ENCODE measurements around the gene CCDC32. TPM values are rescaled to one million over a fixed set of nuclear protein-coding genes. Genes with fewer than 3 reads are reported as not detected.

CCDC32 gene
- total and polyA plus RNA-seq, 2 of the 13 experiments (the other 11 are each of a cell fraction or from before 2014, with no cell fraction given) = 10.8 to 23.2 TPM

GRCh38 chr15:40594429-40594836 lies 29.6 kb upstream of the CCDC32 start (continued):
- no peak for TF ChIP-seq TAF1 (CRISPR knock-in tag; IDR thresholded peaks at IDR 0.05)
- no peak for TF ChIP-seq ZNF510 (CRISPR knock-in tag; IDR thresholded peaks at IDR 0.05; ENCODE audit: low read depth)
- TF ChIP-seq TP53 (CRISPR knock-in tag; conservative IDR thresholded peaks at IDR 0.05) = no peak
- TF ChIP-seq FOXM1 (CRISPR knock-in tag; IDR thresholded peaks at IDR 0.05) = no peak
- no peak for TF ChIP-seq CEBPZ (IDR thresholded peaks at IDR 0.05; ENCODE audit: low read length)
- no peak; the same call in 1 of the 2 replicates for TF ChIP-seq THAP9 (CRISPR knock-in tag; IDR thresholded peaks at IDR 0.05; ENCODE audit: borderline replicate concordance)
- TF ChIP-seq HOXD1 (CRISPR knock-in tag; IDR thresholded peaks at IDR 0.05) = 0 out of 2 replicates have a peak, but pooled peaks have one; percentile 35
- TF ChIP-seq GMEB1 (CRISPR knock-in tag; IDR thresholded peaks at IDR 0.05; ENCODE audit: borderline replicate concordance) = no peak
- no peak for TF ChIP-seq SMAD9 (CRISPR knock-in tag; IDR thresholded peaks at IDR 0.05)
- peak; percentile 51; the same call in 1 of the 2 replicates for TF ChIP-seq ZNF292 (CRISPR knock-in tag; IDR thresholded peaks at IDR 0.05; ENCODE audit: borderline replicate concordance, low read depth)
- TF ChIP-seq ZNF547 (CRISPR knock-in tag; IDR thresholded peaks at IDR 0.05) = no peak
- TF ChIP-seq ZNF546 (CRISPR knock-in tag; conservative IDR thresholded peaks at IDR 0.05) = no peak
- TF ChIP-seq ERF (CRISPR knock-in tag; IDR thresholded peaks at IDR 0.05) = no peak
- TF ChIP-seq TEF (CRISPR knock-in tag; IDR thresholded peaks at IDR 0.05) = no peak
- no peak for TF ChIP-seq SRF (IDR thresholded peaks at IDR 0.05; ENCODE audit: low read depth, low read length)
- TF ChIP-seq MTA1 (CRISPR knock-in tag; IDR thresholded peaks at IDR 0.05; ENCODE audit: borderline replicate concordance) = no peak
- TF ChIP-seq ZBTB7B (CRISPR knock-in tag; IDR thresholded peaks at IDR 0.05) = no peak
- TF ChIP-seq ZNF704 (CRISPR knock-in tag; IDR thresholded peaks at IDR 0.05; ENCODE audit: borderline replicate concordance) = peak; percentile 6; the same call in 1 of the 2 replicates
- no peak for TF ChIP-seq NFIB (CRISPR knock-in tag; IDR thresholded peaks at IDR 0.05; ENCODE audit: borderline replicate concordance)
- TF ChIP-seq SPEN (CRISPR knock-in tag; IDR thresholded peaks at IDR 0.05; ENCODE audit: low read depth) = 0 out of 2 replicates have a peak, but pooled peaks have one; percentile 13
